GM12801 (cell line): ENCODE data around the gene INS.

Experiments
- TF ChIP-seq, protein P1 (sequence below): IDR thresholded peaks from one replicate; pipeline ENCODE4 v1.5.1; 2011; ENCODE audit warnings: control low read depth; ENCODE audit not compliant: insufficient read length; ENCODE audit errors: extremely low read depth

The INS gene

DNA sequence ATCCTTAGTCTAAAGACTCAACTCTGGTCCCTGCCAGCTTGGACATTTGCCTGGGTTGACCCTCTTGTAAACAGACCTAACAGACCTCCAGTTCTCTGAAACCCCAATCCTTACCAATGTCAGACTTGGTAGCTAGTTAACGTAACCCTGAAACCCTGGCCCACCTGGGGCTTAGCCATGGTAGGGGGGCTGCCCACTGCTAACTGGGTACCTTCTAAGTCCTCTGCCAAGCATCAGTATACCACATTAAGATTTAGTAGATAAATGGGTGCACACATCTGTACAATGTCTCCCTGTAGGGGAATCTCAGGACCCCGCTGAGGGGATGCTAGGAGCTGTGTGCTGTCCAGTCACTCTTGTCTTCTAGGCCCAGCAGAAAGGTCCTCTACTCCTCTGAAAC lies 40.5 kb upstream of the INS start:
- TF ChIP-seq, protein P1, sequence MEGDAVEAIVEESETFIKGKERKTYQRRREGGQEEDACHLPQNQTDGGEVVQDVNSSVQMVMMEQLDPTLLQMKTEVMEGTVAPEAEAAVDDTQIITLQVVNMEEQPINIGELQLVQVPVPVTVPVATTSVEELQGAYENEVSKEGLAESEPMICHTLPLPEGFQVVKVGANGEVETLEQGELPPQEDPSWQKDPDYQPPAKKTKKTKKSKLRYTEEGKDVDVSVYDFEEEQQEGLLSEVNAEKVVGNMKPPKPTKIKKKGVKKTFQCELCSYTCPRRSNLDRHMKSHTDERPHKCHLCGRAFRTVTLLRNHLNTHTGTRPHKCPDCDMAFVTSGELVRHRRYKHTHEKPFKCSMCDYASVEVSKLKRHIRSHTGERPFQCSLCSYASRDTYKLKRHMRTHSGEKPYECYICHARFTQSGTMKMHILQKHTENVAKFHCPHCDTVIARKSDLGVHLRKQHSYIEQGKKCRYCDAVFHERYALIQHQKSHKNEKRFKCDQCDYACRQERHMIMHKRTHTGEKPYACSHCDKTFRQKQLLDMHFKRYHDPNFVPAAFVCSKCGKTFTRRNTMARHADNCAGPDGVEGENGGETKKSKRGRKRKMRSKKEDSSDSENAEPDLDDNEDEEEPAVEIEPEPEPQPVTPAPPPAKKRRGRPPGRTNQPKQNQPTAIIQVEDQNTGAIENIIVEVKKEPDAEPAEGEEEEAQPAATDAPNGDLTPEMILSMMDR = no peak

DNA sequence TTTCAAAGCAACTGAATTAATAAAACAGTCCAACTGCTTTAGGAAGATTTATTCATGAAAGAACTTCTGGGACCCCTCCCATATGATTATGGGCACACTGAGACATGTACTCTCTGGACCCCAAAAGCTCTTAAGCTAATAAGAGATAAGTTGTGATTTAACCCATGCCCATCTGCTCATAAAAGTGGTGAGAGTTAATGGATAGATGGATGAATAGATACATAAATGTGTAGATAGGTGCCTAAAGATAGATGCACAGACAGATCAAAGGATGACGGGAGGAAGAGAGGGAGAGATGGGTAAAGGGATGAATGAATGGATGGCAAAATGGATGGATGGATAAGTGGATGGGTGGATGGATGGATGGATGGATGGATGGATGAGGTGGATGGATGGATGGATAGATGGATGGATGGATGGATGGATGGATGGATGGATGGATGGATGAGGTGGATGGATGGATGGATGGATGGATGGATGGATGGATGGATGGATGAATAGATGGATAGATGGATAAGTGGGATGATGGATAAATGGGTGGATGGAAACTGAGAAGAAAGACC lies 40.0 kb upstream of the INS start:
- TF ChIP-seq, protein P1 = no peak

DNA sequence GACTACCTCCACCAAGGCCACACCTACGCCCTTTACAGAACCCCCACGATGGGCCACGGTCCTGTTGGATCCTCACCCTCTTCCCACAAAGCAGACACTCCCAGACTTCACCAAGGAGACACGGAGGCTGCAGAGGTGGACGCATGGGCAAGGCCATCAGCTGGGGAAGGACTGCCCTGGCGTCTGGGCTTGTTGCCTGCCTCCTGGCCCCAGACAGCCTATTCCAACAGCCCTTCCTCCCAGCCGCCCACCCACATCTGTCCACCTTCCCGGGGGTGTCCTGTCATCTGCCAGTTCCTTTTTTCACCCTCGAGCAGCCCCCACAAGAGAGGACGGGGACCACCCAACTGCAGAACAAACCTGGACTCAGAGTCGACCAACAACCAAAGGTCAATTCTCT lies 39.5 kb upstream of the INS start:
- TF ChIP-seq, protein P1 = no peak

DNA sequence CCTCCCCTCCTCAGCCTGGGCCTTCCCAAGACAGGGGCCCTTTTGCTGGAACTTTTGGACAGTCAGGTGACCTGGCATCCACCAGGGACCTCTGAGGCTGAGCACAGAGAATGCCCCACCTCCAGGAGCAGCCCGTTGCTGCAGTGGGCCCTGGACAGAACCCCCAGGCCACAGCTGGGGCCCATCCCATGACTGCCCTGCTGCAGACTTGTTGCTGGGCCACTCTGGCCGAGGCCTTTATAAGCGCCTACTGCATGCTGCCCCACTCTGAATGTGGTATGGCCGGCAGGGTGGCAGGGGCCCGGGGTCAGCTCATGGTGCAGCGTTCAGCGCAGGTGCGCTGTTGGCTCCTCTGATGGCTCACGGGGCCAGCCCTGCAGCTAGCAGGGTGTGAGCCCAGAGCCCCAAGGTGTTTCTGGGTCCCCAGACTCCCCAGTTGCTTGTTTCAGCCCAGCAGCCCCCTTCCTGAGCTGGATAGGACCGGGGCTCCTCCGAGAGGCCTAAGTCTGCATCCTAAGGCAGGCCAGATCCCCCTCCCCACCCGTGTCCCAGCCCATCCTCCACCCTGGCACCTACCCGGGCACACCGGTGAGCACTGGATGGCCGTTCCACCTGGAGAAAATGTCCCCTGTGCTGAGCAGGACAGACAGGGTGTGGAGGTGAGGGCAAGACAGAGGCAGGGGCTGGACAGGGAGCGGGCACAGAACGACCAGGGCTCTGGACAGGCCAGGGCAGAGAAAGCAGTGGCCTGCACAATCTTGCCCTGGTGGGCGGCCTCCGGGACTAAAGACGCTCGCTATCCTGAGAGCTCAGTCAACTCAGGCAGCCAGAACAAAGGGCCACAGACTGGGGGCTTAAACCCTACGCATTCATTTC lies 38.7 kb upstream of the INS start:
- TF ChIP-seq, protein P1 = no peak

DNA sequence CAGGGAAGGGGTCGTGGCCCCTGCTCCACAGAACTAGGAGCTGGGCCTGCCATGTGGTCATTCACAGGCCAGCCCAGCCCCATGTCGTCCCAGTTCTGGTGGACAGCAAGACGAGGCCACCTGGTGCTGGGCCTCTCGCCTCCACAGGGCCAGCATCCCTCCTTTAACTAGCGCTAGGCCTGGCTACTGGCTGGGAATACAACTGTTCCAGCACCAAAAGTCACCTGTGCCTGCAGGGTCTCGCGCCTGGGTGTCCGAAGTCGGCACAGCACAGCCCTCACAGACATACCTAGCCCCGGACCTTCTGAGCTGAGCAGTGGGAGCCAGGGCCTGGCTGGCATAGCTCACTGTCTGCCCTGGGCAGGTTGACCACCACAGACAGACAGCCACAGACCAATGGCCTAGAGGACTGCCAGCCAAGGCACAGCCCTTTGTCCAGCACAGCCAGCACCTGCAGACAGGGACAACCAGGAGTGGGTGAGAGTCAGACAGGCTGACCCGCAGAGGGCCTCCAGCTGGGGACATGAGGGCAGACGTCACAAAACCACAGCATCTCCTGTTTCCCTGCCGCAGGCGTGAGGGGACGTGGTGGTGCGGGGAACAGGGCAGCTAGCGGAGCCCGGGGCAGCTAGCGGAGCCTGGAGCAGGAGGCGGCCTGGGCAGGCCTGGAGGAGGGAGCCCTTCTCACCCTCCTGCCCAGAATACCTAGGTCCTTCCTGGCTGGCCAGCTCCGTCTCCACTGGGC lies 37.8 kb upstream of the INS start:
- TF ChIP-seq, protein P1 = no peak

DNA sequence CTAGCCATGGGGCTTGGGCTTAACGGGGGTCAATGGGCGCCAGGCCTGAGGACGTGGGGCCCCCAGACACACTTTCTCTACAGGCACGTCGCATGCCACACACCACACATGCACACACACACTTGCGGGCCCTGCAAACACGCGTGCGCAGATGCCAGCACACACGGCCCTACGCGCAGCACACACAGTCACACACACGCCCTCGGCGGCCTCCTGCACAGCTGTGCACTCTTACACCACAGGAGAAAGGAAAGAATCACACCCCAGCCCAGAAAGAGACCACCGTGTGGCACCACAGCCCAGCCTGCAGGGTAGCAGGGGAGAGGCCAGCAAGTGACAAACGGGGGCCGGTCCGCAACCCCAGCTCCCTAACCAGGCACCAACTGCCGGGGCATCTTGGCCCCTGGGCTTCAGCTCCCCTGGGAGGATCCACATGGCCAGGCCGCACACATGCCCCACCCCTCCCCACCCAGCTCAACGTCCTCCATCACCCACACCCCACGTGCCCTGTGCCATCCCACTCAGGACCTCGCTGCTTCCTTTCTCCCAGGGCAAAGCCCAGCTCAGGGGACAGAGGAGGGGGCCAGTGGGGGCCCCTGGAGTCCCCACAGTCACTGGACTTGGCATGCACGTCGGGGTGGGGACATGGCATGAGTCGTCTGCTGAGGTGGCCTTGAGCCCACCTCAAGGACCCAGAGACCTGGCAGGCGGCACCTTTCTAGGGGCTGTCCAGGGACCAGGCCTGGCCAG lies 36.9 kb upstream of the INS start:
- TF ChIP-seq, protein P1 = no peak
